ENCODE measurements around the gene SMCO4.

Gene SMCO4

DNA sequence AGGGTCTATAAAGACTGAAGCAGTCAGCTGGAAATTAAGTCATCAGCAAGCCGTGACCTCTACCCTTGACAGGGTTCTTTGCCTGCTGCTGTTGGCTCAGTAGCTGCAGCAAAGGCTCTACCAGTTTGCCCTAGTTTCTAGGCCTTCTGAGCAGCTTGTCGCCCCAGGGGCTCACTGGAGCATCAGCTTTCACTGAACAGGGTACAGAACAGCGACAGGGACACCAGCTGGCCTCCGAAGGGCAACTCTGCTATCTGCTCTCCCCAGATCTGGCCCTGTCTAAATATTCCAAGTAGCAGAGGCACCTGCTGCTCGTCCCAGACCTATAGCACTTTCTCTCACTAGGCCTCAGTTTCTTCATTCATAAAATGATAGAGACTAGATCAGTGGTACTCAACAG lies 42.4 kb downstream of the SMCO4 start:
- H3K27ac ChIP-seq, result peak overlapping the region; percentile 97
- TF ChIP-seq, protein P1, sequence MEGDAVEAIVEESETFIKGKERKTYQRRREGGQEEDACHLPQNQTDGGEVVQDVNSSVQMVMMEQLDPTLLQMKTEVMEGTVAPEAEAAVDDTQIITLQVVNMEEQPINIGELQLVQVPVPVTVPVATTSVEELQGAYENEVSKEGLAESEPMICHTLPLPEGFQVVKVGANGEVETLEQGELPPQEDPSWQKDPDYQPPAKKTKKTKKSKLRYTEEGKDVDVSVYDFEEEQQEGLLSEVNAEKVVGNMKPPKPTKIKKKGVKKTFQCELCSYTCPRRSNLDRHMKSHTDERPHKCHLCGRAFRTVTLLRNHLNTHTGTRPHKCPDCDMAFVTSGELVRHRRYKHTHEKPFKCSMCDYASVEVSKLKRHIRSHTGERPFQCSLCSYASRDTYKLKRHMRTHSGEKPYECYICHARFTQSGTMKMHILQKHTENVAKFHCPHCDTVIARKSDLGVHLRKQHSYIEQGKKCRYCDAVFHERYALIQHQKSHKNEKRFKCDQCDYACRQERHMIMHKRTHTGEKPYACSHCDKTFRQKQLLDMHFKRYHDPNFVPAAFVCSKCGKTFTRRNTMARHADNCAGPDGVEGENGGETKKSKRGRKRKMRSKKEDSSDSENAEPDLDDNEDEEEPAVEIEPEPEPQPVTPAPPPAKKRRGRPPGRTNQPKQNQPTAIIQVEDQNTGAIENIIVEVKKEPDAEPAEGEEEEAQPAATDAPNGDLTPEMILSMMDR (conservative IDR thresholded peaks at IDR 0.05), result no peak

DNA sequence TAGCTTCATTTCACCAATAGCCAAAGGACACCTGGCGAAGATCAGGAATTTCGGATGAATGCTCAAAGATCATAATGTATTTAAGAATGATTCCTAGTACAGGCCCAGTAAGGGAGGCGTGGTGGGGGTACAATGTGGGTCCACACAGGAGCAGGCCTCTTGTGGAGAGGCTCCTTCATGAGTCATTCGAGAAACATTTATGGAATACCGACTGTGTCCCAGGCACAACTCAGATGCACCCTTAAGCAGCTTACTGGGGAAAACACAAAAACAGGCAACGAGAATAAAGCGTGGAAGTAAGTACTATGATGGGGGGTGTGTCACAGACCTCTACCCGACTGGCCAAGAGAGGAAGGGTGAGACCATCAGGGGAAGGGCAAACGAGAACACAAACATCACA lies 44.5 kb downstream of the SMCO4 start:
- peak overlapping the region; percentile 97 for H3K27ac ChIP-seq
- TF ChIP-seq, protein P1 (conservative IDR thresholded peaks at IDR 0.05), result no peak

DNA sequence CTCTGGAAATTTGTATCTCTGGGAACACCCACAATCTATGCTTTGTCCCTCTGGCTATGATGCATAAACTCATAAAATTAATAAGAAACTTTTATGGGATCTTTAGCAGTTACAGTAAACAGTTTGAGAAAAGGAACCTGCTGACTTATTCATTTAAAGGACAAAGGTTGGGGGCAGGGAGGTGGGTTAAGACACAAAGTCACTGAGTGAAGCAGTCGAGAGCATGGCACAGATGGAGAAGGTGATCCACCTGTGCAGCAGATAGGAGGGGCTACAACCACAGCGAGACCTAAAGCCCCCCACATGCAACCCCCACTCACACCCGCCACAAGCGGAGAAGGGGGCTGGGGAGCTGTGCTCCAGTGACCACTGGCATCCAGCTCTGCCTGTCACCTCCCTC lies 45.0 kb downstream of the SMCO4 start:
- H3K27ac ChIP-seq, result peak overlapping the region; percentile 97

DNA sequence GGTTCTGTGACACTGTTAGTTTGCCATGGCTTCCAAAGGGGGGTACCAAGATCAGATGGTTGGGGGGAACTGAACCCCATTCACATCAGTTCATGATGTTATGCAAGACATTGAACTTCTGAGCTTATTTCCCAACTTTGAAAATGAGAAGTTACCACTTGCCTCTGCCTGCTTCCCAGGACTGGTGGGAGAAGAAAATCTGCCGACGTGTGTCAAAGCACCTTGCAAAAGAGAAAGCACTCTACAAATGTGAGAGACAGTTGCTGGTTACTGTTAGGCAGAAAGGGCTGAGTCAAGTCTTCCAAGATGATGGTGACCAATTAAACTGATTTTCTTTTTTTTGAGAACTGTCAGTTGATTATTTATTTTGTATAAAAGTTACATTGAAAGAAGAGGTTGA lies 45.6 kb downstream of the SMCO4 start:
- TF ChIP-seq, protein P1 (conservative IDR thresholded peaks at IDR 0.05), result no peak
- H3K27ac ChIP-seq, result peak overlapping the region; percentile 97

More for the DNA sequence above, 45.0 kb downstream of the SMCO4 start:
- TF ChIP-seq, protein P1 (conservative IDR thresholded peaks at IDR 0.05), result no peak

DNA sequence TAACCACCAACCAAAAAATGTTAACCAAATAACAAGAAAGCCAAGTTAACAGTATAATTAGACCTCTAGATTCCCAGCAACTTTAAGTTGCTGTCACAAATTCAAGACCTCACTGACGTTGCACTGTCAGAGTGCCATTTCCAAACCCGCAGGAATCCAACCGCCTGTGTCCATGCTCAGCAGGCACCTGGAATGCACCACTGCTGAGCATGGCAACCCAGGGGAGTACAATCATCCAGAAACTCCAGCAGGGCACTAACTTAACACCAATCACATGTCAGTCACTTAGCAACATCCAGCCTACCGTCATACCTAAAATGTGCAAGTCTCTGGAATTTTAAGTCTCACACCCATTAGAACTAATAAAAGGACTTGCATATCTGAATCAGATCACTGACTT lies 48.8 kb downstream of the SMCO4 start:
- TF ChIP-seq, protein P1 (conservative IDR thresholded peaks at IDR 0.05), result no peak
- H3K27ac ChIP-seq, result peak overlapping the region; percentile 97

DNA sequence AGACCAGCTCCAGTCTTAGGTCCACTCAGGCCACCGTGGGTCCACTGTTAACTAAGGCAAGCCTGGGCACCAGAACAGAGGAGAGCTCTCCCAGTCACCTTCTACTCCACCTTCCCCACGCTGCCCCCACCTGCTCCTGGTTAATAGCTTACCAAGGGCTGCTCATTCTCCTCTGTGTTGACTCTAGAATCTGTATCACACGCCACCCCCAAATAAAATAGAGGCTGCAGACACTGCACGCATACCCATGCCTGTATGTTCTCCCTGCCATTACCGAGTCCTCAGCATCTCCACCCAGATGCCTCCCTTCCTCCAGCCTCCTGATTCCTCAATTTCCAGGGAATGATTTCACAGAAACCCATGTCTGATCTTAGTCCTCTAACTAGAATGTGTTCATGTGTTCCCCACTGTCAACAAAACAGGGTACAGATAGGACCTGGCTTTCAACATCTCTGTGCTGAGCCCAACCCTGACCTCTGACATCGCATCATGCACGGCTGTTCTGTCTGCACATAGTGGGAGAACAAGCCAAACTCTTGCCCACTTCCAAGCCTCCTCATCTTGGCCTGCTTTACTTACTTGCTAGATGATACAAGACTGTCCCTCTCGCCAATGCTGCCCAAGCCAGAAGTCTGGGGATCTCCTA lies 49.8 kb downstream of the SMCO4 start:
- H3K27ac ChIP-seq, result peak overlapping the region; percentile 97
- TF ChIP-seq, protein P1 (conservative IDR thresholded peaks at IDR 0.05), result no peak

DNA sequence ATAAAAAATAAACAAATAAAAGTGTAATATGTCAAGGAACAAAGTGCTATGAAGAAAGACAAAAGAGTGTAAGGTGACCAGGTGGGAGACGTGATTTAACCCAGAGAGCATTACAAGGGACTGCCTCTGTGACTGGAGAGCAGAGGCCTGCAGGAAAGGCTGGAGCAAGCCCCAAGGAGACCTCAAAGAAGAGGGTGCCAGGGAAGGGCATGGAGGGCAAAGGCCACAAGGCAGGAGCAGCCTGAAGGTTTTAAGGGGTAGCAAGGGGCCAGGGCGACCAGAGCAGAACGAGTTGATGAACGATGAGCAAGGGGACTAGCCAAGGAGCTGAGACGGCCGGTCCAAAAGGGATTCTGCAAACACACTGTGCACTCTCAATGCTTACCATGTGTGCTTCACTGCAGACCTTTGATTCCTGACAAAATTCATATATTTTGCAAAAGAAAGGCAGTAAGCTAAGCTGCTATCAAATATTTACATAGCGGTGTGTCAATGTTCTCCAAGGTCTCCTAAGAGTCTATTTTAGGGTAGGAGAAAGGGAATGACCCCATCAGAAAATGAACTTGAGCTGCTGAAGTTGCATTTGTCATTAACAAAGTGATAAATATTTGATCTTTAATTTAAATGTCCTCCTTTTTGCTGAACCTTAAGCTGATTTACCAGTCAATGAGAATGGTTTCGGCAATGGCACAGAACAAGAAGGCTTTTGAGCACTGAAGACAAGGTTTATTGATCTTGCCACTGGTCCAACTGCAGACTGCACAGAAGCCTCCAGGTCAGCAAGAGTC lies 50.5 kb downstream of the SMCO4 start:
- TF ChIP-seq, protein P1 (conservative IDR thresholded peaks at IDR 0.05), result no peak

More for the DNA sequence above, 50.5 kb downstream of the SMCO4 start:
- peak overlapping the region; percentile 97 for H3K27ac ChIP-seq
